Measurements from ENCODE around the gene ITGA11.

ITGA11 gene

GRCh38 chr15:68286256-68286655 is 145.7 kb downstream of the ITGA11 start:
- no peak for DNase-seq

DNA sequence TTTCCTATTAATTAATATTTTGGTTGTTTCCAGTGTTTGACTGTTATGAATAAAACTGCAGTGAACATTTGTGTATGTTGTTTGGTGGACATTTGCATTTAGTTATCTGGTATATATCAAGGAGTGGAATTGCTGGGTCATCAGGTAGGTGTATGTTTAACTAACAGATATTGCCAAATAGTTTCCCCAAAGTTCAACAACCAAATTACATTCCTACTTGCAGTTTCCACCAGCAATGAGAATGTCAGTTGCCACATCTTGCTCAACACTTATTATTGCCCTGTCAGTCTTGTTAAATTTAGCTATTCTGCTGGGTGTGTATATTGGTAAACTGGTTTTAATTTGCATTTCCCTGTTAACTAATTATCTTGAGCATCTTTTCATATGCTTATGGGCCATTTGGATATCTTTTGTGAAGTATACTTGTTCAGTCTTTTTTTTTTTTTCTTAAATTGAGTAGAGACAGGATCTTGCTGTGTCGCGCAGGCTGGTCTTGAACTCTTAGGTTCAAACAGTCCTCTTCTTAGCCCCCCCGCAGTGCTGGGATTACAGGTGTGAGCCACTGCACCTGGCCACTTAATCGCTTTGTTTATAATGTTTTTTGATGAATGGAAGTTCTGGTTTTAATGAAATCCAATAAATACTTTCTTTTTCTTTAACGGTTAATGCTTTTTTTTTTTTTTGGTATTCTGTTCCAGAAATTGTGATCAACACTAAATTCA is 146.5 kb downstream of the ITGA11 start:
- peak; percentile 32 to 88 (median 71) for DNase-seq

GRCh38 chr15:68284616-68285258 is 147.2 kb downstream of the ITGA11 start:
- DNase-seq, result no peak

GRCh38 chr15:68283401-68283800 is 148.6 kb downstream of the ITGA11 start:
- no peak for DNase-seq

DNA sequence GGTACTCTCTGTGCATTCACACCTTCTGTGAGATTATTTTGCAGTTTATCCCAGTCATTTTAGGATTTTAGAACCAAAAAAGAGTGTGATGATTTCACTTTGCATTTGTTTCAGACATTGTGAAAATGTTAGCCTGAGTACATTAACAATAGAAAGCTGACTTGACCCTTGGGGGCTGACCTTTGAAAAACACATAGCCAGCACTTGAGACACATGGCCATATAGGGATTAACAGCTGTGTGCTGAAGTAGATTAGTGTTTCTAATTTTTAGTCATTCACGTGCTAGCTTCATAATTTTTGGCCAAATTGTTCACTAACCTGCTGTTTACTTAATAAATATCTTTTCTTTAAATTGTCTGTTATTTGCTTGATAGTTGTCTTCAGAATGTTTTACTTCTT is 151.0 kb downstream of the ITGA11 start:
- DNase-seq, result no peak

DNA sequence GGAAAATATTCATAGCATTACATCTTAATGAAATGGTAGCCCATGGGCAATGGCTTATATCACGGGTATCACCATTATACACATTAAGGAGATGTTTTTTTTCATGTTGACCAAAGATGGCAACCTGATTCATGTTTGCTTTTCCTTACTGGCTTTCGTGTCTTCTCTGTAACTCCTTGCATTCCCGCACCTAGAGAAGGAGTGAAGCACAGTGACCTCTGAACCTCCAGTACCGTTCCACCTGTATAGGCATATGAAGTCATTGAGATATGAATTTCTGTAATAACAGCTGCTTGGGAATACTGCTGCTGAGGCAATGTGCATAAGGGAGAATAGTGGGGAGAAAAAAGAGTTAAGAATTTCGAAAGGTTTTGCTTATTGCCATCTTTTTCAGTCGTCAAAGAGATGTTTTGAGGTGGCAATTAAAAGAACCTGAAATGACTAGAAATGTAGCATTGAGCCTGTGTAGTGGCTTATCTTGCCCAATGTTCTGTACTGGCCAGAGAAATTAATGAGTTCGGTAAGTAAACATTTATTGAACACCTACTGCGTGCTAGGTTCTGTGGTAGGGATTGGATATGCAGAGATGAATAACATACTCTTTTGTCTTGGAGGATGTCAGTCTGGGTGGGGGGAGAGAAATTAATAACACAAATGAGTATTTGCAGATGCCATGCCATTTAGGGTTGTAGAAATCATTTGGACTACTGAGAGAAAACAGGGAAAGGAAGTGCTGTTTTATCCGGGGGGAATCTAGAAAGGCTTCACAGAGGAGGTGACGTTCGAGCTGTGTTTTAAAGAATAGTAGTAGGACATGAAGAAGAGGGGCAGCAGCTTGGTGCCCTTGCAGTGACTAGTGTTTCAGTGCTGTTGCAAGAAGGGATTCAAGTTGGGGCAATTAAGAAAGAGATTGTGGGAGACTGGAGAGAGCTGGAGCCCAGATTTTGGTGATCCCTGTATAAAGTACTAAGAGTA is 151.9 kb downstream of the ITGA11 start:
- DNase-seq, result no peak

- peak; percentile 51 to 74 (median 57) for DNase-seq
Observed at GRCh38 chr15:68278595-68279405, 153.2 kb downstream of the ITGA11 start.

DNA sequence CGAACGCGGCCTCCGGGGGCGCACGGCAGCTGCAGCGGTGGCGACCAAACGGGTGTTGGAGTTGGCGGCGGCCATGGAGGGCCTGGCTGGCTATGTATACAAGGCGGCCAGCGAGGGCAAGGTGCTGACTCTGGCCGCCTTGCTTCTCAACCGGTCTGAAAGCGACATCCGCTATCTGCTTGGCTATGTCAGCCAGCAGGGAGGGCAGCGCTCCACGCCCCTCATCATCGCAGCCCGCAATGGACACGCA is 153.7 kb downstream of the ITGA11 start:
- DNase-seq, result no peak

DNA sequence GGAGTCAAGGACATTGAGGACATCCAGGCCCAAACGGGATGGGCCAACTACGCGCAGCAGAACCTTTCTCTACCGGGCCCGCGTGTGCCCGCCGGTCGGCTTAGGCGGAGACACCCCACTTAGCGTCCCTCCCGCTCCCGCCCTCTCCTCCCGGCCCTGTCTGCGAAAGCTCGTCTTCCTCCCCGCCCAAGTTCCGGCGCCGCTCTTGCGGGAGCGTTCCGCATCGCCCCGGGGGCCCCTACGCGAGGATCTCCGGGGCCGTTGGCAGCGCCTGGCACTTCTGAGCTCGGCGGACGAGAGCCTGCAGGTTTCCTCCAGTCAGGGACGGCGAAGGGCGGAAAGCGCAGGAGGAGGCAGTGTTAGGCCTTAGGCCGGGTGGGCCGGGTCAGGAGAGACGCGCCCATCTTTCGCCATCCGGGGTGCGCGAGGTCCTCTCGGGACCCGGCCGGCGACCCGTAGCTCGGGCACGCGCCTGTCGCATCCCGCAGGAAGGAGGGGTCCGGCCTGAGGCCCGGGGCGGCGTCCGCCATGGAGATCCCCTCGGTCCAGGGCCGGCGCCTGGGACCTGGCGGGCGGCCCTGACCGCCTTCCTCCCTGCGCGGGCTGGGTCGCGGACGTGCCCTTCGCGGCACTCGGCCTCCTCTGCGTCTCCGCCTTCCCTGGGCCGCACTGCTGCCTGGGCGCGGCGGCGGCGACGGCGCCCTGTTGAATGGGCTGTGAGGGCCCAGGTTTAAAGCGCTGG is 154.2 kb downstream of the ITGA11 start, which contains the start of gene FEM1B:
Gene FEM1B (plus strand): TSS at position 143 of the 742 bp plus-strand sequence. CDS start 673 bp downstream, outside the sequence.
- peak; percentile 90 to 99 (median 98) for DNase-seq

GRCh38 chr15:68277131-68277602 is 154.8 kb downstream of the ITGA11 start:
- DNase-seq, result peak in 2 of 3 experiments; percentile 63 to 94

DNA sequence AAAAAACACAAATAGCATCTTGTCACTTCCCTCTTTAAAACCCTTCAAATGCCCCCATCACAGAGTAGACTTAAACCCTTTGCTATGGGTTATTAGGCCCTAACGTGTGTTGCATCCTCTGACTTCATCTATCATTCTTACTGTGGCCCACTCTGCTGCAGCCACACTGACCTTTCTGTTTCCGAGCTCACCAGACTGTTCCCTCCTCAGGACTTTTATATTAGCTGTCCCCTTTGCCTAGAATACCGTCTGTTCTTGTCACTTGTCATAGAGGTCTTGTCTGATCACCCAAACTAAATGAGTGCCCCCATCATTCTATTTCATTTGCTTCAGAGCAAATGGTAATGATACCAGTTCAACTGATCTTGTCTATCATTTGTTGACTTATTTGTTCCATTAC is 155.3 kb downstream of the ITGA11 start:
- DNase-seq, result no peak

- DNase-seq, result no peak
Observed at GRCh38 chr15:68275165-68275746, 156.7 kb downstream of the ITGA11 start.

GRCh38 chr15:68274201-68274848 is 157.6 kb downstream of the ITGA11 start:
- DNase-seq, result no peak

DNA sequence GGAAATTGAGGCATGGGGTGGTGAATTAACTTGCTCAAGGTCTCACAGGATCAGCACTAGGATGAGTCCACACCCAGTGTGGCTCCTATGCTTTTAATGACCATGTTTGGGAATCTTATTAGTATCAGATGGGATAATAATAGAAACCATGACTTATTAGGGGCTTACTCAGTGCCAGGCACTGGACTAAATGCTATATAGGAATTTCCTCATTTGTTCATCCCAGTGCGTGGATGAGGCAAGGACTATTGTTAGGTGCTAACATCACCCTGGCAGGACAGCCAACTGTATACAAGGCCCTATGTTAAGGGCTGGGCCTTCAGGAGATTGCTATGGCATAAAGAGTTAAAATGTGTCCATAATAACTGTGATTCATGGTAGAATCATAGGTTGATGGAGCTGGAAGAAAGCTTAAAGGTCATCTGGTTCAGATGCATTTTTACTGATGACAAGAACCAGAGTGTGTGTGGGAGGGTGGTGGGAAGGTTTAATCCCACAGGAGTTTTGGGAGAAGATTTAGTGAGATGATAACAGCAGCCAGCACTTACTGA is 159.2 kb downstream of the ITGA11 start:
- no peak for DNase-seq

DNA sequence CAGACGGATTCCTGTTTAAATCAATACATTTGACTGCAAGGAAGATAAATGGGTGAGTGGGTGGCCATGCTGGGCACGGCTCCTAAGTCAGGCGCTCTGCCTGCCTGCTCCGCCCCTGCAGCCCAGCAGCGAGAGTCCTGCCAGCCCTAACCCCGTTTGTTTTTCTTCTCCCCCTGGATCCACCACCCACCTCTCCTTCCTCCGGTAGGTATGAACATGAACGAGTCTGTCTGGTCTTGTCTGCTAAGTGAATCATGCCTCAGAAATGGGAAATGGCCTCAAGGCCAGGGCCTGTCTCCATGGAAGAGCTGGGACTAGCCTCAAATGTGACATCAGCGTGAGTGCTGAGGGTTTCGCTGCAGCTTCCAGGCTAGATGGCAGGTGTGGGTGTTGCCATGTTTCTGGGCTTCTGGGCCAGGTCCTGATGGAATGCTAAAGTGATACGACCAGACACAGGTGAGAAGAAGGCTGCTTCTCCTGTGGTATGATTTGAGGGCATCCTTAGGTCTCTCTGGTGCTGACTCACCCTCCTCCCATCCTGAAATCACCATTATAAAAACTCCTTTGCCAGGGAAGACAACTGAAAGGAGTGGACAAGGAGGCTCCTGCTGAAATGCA is 160.0 kb downstream of the ITGA11 start:
- DNase-seq, result peak in 2 of 3 experiments; percentile 41 to 64

DNA sequence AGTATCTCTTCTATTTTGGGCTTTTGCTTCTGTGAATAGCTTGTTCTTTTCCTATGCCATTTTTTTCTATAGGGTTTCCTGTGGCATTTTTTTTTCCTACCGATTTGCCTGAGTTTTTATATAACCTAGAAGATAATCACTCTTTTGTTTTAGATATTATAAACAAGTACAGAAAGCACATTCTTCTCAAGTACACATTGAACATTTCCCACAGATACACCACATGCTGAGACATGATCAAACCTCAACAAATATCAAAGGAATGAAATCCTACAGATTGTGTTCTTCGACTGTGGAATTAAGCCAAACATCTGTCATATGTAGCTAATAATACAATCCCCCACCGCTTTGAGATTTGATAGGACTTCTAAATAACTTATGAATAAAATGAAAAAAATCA is 163.6 kb downstream of the ITGA11 start:
- DNase-seq, result no peak

DNA sequence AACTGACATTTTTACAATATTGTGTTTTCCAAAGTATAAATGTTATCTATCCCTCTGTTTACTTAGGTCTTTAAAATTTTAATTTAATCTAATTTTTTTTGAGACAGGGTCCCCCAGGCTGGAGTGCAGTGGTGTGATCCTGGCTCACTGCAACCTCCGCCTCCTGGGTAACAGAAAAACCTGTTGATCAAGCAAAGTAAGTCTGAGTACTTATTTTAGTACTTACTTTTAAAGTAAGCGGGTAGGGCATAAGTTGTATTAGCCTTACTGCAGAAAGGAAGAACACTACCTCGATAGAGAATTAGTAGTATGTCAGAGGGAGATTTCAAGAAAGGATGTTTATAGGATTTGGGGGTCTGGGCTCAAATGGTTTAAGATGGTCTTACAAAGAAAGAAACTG is 166.3 kb downstream of the ITGA11 start:
- no peak for DNase-seq

- DNase-seq, result no peak
Observed at GRCh38 chr15:68265081-68265480, 166.9 kb downstream of the ITGA11 start.

DNA sequence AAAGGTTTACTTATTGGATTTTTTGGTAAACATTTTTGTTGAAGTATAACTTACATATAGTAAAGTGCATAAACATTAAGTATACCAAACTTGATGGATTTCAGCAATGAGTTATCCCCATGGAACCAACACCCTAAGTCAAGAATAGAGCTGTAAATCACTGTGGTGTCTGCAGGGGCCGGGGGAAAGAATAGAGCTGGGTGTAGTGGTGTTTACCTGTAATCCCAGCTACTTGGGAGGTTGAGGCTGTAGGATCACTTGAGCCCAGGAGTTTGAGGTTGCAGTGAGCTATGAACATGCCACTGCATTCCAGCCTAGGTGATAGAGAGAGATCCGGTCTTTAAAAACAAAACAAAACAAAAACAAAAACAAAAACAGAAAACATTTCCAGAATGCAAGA is 167.7 kb downstream of the ITGA11 start:
- DNase-seq, result no peak

Measured in NCI-H1417 (cell line).